NCI-H345 (cell line): Measurements from ENCODE around the gene RAB22A.
"Not testable (repeated sequence)": the region's sequence is repeated elsewhere in the genome, so short reads cannot be mapped to it uniquely, and the experiment has no call there.

ENCODE experiments used
- DNase-seq: peaks from one replicate; lab custom pipeline; 2025; lab: John Stamatoyannopoulos, UW

Gene RAB22A

DNA sequence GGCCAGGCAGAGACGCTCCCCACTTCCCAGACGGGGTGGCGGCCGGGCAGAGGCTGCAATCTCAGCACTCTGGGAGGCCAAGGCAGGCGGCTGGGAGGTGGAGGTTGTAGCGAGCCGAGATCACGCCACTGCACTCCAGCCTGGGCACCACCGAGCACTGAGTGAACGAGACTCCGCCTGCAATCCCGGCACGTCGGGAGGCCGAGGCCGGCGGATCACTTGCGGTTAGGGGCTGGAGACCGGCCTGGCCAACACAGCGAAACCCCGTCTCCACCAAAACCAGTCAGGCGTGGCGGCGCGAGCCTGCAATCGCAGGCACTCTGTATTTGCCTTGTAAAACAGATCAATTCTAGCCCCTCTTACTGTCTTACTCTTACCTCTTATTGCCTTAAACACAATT lies 105.3 kb downstream of the RAB22A start:
- DNase-seq: not testable (repeated sequence)

GRCh38 chr20:58416057-58416456 lies 106.5 kb downstream of the RAB22A start:
- DNase-seq: no peak

DNA sequence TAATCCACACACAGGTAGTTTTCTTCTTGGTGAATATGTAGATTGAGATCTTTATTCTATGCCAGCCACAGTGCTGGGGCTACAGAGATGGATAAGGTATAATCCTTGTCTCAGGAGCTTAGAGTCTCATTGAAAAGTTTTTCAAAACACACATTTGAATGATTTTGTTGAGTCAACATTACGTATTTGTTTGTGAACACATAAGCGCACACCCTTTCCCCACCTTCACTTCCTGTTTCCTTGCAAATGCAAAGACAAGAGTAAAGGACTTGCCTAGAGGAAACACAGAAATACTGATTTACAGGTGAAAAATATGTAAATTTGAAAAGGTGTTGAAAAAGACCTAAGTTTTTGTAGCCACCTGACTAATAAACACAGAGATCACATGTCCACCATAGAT lies 107.3 kb downstream of the RAB22A start:
- DNase-seq: no peak
